SK-N-SH (cell line): ENCODE measurements around the gene XXYLT1. TPM values are rescaled to one million over a fixed set of nuclear protein-coding genes. Genes with fewer than 3 reads are reported as not detected.

ENCODE experiments used
- CTCF ChIA-PET: fragments of 300-600, 350-600 bp; formaldehyde crosslinking; extraction: SDS; loops from one replicate; lab custom pipeline; 2021; lab: Yijun Ruan, JAX
- POLR2A ChIA-PET: fragments of 350-600 bp; sonication (Branson Sonifier 250); formaldehyde crosslinking; extraction: SDS; loops from one replicate; lab custom pipeline; 2020; ENCODE audit warnings: antibody characterized with exemption, inconsistent platforms; lab: Yijun Ruan, JAX
- DNase-seq: peaks from one replicate; pipeline ENCODE4 v3.0.0; 2012
- H2AFZ ChIP-seq: fragments of 200-600 bp; sonication (generic); 2 replicates; pipeline ENCODE4 v1.8.1; 2016; ENCODE audit warnings: antibody characterized with exemption, mild to moderate bottlenecking, low read depth
- H3F3A ChIP-seq: fragments of 200-600 bp; sonication (generic); replicated peaks from 2 replicates; pipeline ENCODE3; 2016; ENCODE audit warnings: antibody characterized with exemption, mild to moderate bottlenecking; ENCODE audit not compliant: insufficient read depth
- H3K27ac ChIP-seq, 2 experiments: fragments of 200-500 bp in 1 of 2; fragments of 200-600 bp in 1 of 2; sonication (Bioruptor generic) in 1 of 2; sonication (generic), shearing (Covaris generic) in 1 of 2; 2 replicates each; pipeline versions ENCODE4 v1.5.1 to v1.6.1; 2014 to 2016; ENCODE audit warnings: low read depth in 2 of 2, inconsistent platforms in 1 of 2, low read length in 1 of 2, mild to moderate bottlenecking in 1 of 2, mixed read lengths in 1 of 2
- H3K27me3 ChIP-seq: fragments of 200-600 bp; sonication (generic), shearing (Covaris generic); 2 replicates; pipeline ENCODE4 v1.6.1; 2016; ENCODE audit warnings: mixed run types; ENCODE audit not compliant: insufficient read depth
- H3K36me3 ChIP-seq, 2 experiments: fragments of 200-500 bp in 1 of 2; fragments of 200-600 bp in 1 of 2; sonication (Bioruptor generic) in 1 of 2; sonication (generic) in 1 of 2; replicated peaks in 1 of 2; 2 replicates each; pipeline versions ENCODE3 to v1.5.1; 2014 to 2016; ENCODE audit warnings: low read length in 1 of 2, mild to moderate bottlenecking in 1 of 2; ENCODE audit not compliant: insufficient read depth in 2 of 2, control insufficient read depth in 1 of 2
- H3K4me1 ChIP-seq, 2 experiments: fragments of 200-500 bp in 1 of 2; fragments of 200-600 bp in 1 of 2; sonication (Bioruptor generic) in 1 of 2; sonication (generic), shearing (Covaris generic) in 1 of 2; 2 replicates each; pipeline versions ENCODE4 v1.5.1 to v1.6.1; 2014 to 2016; ENCODE audit warnings: low read depth in 1 of 2, low read length in 1 of 2, mixed run types in 1 of 2; ENCODE audit not compliant: insufficient read depth in 2 of 2, control insufficient read depth in 1 of 2
- H3K4me2 ChIP-seq: fragments of 200-600 bp; sonication (generic), shearing (Covaris generic); 2 replicates; pipeline ENCODE4 v1.6.1; 2017; ENCODE audit warnings: mixed run types
- H3K4me3 ChIP-seq, 2 experiments: fragments of 200-500 bp in 1 of 2; fragments of 200-600 bp in 1 of 2; sonication (Bioruptor generic) in 1 of 2; sonication (generic), shearing (Covaris generic) in 1 of 2; 2 replicates each; pipeline versions ENCODE4 v1.5.1 to v1.8.1; 2014 to 2016; ENCODE audit warnings: low read depth in 2 of 2, inconsistent platforms in 1 of 2, low read length in 1 of 2, mild to moderate bottlenecking in 1 of 2, mixed read lengths in 1 of 2, moderate library complexity in 1 of 2
- H3K79me2 ChIP-seq: fragments of 200-600 bp; sonication (generic); 2 replicates; pipeline ENCODE4 v1.8.1; 2017; ENCODE audit warnings: mild to moderate bottlenecking; ENCODE audit not compliant: insufficient read depth
- H3K9ac ChIP-seq: fragments of 200-600 bp; sonication (generic); 2 replicates; pipeline ENCODE4 v1.6.1; 2017; ENCODE audit warnings: mixed run types
- H3K9me2 ChIP-seq: fragments of 200-600 bp; sonication (generic); 2 replicates; pipeline ENCODE4 v1.6.1; 2017; ENCODE audit warnings: mixed run types
- H3K9me3 ChIP-seq: fragments of 200-600 bp; sonication (generic); 2 replicates; pipeline ENCODE4 v1.6.1; 2017; ENCODE audit warnings: mixed run types, mild to moderate bottlenecking, moderate library complexity
- H4K20me1 ChIP-seq: fragments of 200-600 bp; sonication (generic); 2 replicates; pipeline ENCODE4 v1.6.1; 2017; ENCODE audit warnings: mild to moderate bottlenecking, mixed run types; ENCODE audit not compliant: insufficient read depth
- CHD2 ChIP-seq: fragments of 150-350 bp; IDR thresholded peaks from 2 replicates; pipeline ENCODE4 v1.6.1; 2018; ENCODE audit warnings: low read length; ENCODE audit not compliant: partially characterized antibody
- EZH2phosphoT487 ChIP-seq: fragments of 200-600 bp; sonication (generic); IDR thresholded peaks from 2 replicates; pipeline ENCODE4 v1.6.1; 2017; ENCODE audit warnings: low read depth, mixed run types, mild to moderate bottlenecking, antibody characterized with exemption, moderate library complexity, borderline replicate concordance
- FOXJ3 ChIP-seq: sonication (generic); formaldehyde crosslinking; IDR thresholded peaks from 2 replicates; pipeline ENCODE4 v1.5.1; 2020; ENCODE audit warnings: mild to moderate bottlenecking, missing genetic modification reagents
- FOXM1 ChIP-seq: IDR thresholded peaks from 2 replicates; pipeline ENCODE4 v1.4.0; 2012; ENCODE audit warnings: low read depth, mild to moderate bottlenecking
- GATA2 ChIP-seq: sonication (generic); formaldehyde crosslinking; IDR thresholded peaks from 2 replicates; pipeline ENCODE4 v1.5.0; 2020; ENCODE audit warnings: mild to moderate bottlenecking, missing genetic modification reagents
- JUND ChIP-seq: IDR thresholded peaks from 2 replicates; pipeline ENCODE4 v1.4.0; 2012
- MEF2A ChIP-seq: IDR thresholded peaks from 2 replicates; pipeline ENCODE4 v1.4.0; 2012; ENCODE audit warnings: low read depth, borderline replicate concordance
- MXI1 ChIP-seq: IDR thresholded peaks from 2 replicates; pipeline ENCODE4 v1.6.1; 2012; ENCODE audit warnings: mild to moderate bottlenecking, low read depth, low read length, improper control_type of control experiment
- PBX3 ChIP-seq: IDR thresholded peaks from 2 replicates; pipeline ENCODE4; 2012
- POLR2AphosphoS5 ChIP-seq: IDR thresholded peaks from 2 replicates; pipeline ENCODE4 v1.6.1; 2012; ENCODE audit warnings: low read depth, low read length
- RAD21 ChIP-seq: IDR thresholded peaks from 2 replicates; pipeline ENCODE4 v1.6.1; 2012; ENCODE audit warnings: mild to moderate bottlenecking, low read length
- RCOR1 ChIP-seq: fragments of 150-350 bp; IDR thresholded peaks from 2 replicates; pipeline ENCODE4 v1.6.1; 2017; ENCODE audit warnings: antibody characterized with exemption, low read length
- SIN3A ChIP-seq: IDR thresholded peaks from 2 replicates; pipeline ENCODE4 v1.6.1; 2012; ENCODE audit warnings: low read depth, mild to moderate bottlenecking, low read length, moderate library complexity, borderline replicate concordance
- TEAD4 ChIP-seq: IDR thresholded peaks from 2 replicates; pipeline ENCODE4 v1.4.0; 2012; ENCODE audit warnings: mild to moderate bottlenecking, borderline replicate concordance; ENCODE audit not compliant: insufficient read depth
- USF1 ChIP-seq: IDR thresholded peaks from 2 replicates; pipeline ENCODE4 v1.4.0; 2012; ENCODE audit warnings: low read depth, borderline replicate concordance
- YY1 ChIP-seq: IDR thresholded peaks from 2 replicates; pipeline ENCODE4 v1.4.0; 2012; ENCODE audit warnings: low read depth, mild to moderate bottlenecking
- ZBTB33 ChIP-seq: IDR thresholded peaks from 2 replicates; pipeline ENCODE4 v1.4.0; 2012; ENCODE audit warnings: low read depth, borderline replicate concordance
- WGBS: methylation state at CpG from one replicate; pipeline ENCODE4 v1.1.6; 2017; ENCODE audit warnings: low lambda C conversion rate; 5-methylcytosine and 5-hydroxymethylcytosine counted together
- polyA plus RNA-seq, 3 experiments: library from polyadenylated mRNA; depleted of rRNA; stranded (reverse); fragments of >200 nt; gene quantifications; 2 replicates each; pipeline ENCODE4 v1.2.3, GENCODE V29; 2012

Gene XXYLT1
- polyA plus RNA-seq, 1 of the 3 experiments (the other 2 are of a cell fraction), result 22.6 TPM

GRCh38 chr3:195257454-195258448 lies 13.2 kb downstream of the XXYLT1 start:
- CTCF ChIA-PET, result interaction anchor here (0.6 to 5.9 kb wide), 16 partner anchors 13 to 586 kb away, joined by 3 to 50 read pairs (median 4); partner anchors contain the start of gene LSG1
- Histone ChIP-seq H3K36me3 (no peaks in the 10 kb centered on the region), H3K4me1 (peaks cover 26 to 75% of the 10 kb centered on the region in 2 experiments), H3K9me2 (no peaks in the 10 kb centered on the region), H3K4me3 (no peak overlapping the region), H3K4me2 (no peak overlapping the region), H3F3A (peaks cover 4% of the 10 kb centered on the region), H4K20me1 (no peaks in the 10 kb centered on the region), H2AFZ (no peak overlapping the region), H3K79me2 (peaks cover 57% of the 10 kb centered on the region), H3K27ac (peak overlapping the region in 1 of 2 experiments; percentile 97; a peak in 2 of 4 replicates), H3K9me3 (no peaks in the 10 kb centered on the region), H3K27me3 (no peaks in the 10 kb centered on the region), H3K9ac (no peak overlapping the region)
- DNase-seq, result peak; percentile 56
- TF ChIP-seq FOXJ3 (CRISPR knock-in tag) (no peak), MEF2A (no peak), RAD21 (peak; percentile 8; the same call in 1 of the 2 replicates), RCOR1 (no peak), ZBTB33 (no peak), TEAD4 (no peak), EZH2phosphoT487 (no peak)
- POLR2A ChIA-PET, result no interaction called here
- 90% methylated on average over 8 of the region's 16 CpGs for whole genome bisulfite sequencing

GRCh38 chr3:195256639-195257453 lies 14.1 kb downstream of the XXYLT1 start:
- Histone ChIP-seq H3K9me2 (no peaks in the 10 kb centered on the region), H3K9me3 (no peaks in the 10 kb centered on the region), H3K4me2 (no peak overlapping the region), H3K27ac (peak overlapping the region in 1 of 2 experiments; percentile 97; a peak in 1 of 4 replicates), H3F3A (peaks cover 4% of the 10 kb centered on the region), H3K36me3 (no peaks in the 10 kb centered on the region), H3K79me2 (peaks cover 62% of the 10 kb centered on the region), H3K9ac (no peak overlapping the region), H3K27me3 (no peaks in the 10 kb centered on the region), H2AFZ (no peak overlapping the region), H4K20me1 (no peaks in the 10 kb centered on the region), H3K4me3 (no peak overlapping the region), H3K4me1 (peaks cover 34 to 82% of the 10 kb centered on the region in 2 experiments)
- no peak for DNase-seq
- WGBS, result 94% methylated on average over 16 of the region's 19 CpGs
- ChIA-PET CTCF (interaction anchor here (0.6 to 5.9 kb wide), 12 partner anchors 15 to 586 kb away, joined by 3 to 50 read pairs (median 4); partner anchors contain the start of genes LSG1 and XXYLT1), POLR2A (no interaction called here)
- TF ChIP-seq TEAD4 (no peak), PBX3 (no peak), RAD21 (no peak), RCOR1 (no peak), POLR2AphosphoS5 (no peak), FOXM1 (no peak), MXI1 (no peak), YY1 (no peak), MEF2A (no peak), GATA2 (no peak), JUND (no peak), CHD2 (no peak), SIN3A (no peak), ZBTB33 (no peak), USF1 (no peak)
